ENCODE results near the gene ARMC10.
"Not testable (repeated sequence)": the region's sequence is repeated elsewhere in the genome, so short reads cannot be mapped to it uniquely, and the experiment has no call there.

ARMC10 gene

DNA sequence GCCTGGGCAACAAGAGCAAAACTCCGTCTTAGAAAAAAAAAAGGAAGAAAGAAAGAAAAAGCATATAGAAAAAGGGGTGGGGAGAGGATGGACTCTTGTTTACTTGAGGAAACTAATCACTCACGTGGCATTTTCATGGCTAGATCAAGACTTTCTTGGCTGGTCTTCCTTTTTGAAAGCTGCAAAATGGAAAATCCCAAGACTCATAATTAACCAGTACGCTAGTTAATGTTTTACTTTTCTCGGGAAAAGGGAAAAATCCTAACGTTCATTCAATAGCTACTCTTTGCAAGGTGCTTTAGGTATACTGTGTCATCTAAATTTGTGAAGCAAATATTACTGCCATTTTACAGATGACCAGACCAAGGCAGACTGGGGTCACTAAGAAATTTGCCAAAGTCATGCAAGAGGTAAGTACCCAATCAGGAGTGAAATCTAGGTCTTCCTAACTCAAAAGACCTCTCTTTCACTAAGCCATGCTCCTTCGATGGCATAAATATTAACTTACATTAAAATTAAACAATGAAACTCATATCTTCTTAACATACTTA is 49.6 kb downstream of the ARMC10 start:
- DNase-seq (ENCODE audit: low read depth): no peak

DNA sequence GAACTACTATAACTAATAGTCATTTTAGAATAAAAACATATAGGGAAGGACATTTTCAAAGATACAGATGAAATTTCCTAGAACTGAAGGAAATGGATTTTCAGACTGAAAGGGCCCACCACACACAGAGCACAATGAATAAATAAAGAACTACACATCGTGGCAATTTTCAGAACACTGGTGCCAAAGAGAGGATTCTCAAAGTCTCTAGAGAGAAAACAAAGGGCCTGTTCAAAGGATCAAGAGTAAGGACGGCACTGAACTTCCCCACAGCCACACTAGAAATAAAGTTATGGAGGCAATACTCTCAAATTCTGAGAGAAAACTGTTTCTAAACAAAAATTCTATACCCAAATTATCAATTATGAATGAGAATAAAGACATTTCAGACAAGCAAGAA is 52.1 kb downstream of the ARMC10 start:
- no peak for DNase-seq (ENCODE audit: low read depth)

- DNase-seq (ENCODE audit: low read depth): no peak
Measured at GRCh38 chr7:103129702-103130549, 55.0 kb downstream of the ARMC10 start.

GRCh38 chr7:103130901-103131624 is 56.1 kb downstream of the ARMC10 start:
- DNase-seq (ENCODE audit: low read depth): no peak

DNA sequence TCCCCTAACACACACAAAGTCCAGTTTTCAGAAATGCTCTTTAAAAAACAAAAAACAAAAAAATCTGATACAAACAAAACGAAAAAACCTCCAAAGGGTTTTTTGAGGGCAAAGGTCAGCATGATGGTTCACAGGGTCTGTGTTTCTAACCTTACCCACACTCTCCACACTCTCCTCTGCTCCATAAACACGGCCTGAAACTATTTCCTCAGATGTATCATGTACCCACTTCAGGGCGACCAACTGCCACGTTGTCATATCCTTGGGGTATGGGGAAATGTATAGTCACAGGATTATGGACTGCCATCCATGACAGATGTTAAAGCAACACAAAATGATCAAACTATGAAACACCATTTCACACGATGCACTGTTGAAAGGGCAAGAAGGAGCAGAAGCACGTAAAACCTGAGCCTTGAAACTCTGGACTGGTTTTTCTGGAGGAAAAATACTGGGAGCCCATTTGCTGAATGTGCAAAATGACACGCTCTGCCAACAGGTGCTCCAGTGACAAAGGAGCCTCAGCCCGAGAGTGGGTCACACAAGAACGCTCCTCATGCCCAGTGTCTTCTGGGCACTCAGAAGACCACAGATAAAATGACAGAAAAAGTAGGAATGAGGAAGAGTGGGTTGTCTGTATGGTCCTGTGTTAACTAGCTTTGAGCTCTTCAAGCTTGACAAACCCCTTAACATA is 58.2 kb downstream of the ARMC10 start:
- no peak for DNase-seq (ENCODE audit: low read depth)

DNA sequence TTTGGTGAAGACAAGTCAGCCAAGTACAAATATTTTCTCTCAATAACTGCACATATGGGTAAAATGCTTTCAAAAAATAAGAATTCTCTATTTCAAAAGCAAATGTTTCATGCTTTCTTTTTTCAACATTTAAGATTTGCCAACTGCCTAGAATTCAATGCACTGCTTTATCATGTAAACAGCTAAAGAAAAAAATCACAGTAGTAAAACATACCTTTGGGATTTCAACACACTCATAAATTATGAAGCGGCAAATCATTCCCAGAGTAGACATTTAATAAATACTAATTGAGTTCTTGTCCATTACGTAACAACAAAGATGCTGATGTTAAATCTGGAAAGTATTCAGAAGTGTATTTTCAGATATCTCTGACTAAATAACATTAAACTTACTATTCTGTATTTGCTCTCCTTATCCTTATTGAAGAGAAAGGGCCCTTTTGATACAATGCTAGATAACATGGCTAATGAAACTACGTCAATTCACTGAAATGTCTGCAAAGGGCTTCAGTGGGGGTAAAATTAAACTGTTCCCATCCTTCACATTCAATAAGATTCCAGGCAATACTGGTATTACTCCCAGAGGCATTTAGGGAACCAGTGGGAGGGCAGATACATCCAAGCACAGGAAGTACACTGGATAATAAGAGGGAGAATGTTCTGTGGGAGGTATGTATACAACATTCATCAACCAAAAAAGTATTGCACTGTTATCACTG is 60.1 kb downstream of the ARMC10 start:
- no peak for DNase-seq (ENCODE audit: low read depth)

DNA sequence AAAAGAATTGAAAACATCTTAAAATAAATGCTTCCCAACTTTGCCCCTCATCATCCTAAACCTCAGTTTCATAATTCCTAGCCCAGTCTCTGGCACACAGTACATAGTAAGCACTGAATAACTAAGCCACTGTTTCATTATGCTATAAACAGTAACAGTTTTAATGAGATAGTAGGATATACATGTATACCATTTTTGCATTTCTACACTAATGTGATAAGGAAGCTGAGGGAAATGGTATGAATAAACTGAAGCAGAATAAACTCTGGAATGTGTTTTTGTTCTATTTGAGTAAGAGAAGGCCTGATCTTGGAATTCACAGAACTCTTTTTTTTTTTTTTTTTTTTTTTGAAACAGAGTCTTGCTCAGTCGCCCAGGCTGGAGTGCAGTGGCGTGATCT is 65.1 kb downstream of the ARMC10 start:
- no peak for DNase-seq (ENCODE audit: low read depth)

GRCh38 chr7:103140685-103141084 is 65.7 kb downstream of the ARMC10 start:
- DNase-seq (ENCODE audit: low read depth): no peak

DNA sequence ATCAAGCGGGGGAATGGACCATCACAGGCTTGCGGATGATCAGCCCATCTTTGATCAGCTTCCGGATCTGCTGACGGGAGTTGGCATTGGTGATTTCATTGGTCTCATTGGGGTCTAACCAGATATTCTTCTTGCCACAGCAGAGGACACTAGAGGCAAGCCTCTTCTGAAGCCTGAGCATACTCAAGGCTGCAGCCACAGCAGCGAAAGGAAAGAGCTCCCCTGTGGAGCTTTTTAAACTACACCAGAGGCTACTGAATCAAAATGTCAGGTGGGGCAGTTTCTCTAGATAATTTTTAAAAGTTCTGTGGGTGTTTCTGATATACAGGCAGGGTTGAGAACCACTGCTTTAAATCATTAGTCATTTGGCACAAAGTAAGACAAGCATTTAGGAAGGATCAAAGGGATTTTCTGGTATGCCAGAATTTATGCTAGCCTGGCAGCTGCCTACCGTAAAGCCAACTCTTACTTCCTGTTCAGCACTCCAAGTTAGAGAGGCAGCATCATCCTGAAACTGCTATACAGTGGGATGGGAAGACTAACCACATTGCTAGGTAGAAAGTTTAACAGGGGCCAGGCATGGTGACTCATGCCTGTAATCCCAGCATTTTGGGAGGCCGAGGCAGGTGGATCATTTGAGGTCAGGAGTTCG is 66.9 kb downstream of the ARMC10 start:
- DNase-seq (ENCODE audit: low read depth): no peak

DNA sequence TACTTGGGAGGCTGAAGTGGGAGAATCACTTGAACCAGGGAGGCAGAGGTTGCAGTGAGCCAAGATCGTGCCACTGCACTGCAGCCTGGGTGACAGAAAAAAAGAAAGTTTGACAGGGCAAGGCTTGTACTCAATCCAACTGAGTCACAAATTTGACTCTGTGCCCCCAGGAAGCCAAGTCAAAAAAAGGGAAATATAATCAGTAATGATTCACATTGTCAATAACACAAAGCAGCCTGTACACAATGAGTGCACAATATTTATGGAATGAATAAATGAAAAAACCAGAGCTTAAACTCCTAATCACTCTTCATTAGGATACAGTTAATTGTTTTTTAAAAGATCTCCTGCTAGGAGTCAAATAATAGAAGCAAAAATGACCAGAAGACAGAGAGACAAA is 67.6 kb downstream of the ARMC10 start:
- no peak for DNase-seq (ENCODE audit: low read depth)

DNA sequence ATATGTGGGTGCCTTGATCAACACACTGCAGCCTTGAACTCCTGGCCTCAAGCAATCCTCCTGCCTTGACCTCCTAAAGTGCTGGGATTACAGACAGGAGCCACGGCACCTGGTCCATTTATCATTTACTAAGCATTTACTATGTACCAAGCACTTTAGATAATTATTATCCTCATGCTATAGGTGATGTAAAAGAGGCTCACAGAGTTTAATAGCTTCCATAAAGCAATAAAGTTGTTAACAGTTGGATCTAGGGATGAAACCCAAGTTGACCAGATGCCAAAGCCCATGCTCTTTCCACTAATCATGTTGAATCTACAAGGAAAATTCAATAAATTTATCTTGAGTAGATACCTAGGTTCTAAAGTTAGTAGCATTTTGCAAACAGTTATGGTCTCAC is 68.9 kb downstream of the ARMC10 start:
- DNase-seq (ENCODE audit: low read depth): no peak

- not testable (repeated sequence) for DNase-seq (ENCODE audit: low read depth)
Measured at GRCh38 chr7:103144754-103145153, 69.8 kb downstream of the ARMC10 start.

DNA sequence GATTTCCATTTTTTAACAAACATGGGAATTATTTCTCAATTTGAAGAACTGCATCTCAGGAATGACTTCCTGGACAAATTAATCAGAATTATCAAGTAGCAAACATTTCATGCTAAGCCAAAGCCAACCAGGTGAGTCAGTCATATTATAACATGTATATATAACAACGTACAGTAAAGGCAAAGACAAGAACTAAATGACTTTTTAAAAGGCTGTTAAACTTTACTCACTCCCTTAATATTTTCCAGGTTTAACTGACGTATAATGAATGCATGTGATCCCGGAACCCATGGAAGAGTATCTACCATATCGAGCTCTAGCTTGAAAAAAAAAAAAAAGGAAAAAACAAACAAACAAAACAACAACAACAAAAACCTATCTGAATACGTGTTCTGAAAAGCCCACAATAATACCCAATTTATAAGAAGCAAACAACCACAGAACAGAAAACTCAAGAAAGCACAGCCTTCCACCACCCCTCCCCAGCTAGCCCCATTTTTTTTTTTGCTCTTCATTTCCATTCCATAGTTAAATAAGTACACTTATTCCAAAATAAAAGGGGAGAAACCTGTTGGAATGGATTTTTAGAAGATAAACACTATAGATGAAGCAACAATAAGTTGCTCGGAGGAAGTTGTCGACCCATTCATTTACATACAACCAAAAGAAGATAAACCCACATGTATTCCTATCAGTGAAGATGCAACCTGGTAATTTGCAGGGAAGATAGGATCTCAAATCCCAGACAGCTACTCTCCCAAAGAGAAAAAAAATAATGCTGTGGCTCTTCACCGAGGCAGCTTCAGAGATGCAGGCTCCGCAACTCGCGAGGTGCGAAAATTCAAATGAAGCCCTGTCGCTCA is 73.4 kb downstream of the ARMC10 start:
- DNase-seq (ENCODE audit: low read depth): no peak
